ENCODE measurements around the gene PHLDA3. TPM values are rescaled to one million over a fixed set of nuclear protein-coding genes. Genes with fewer than 3 reads are reported as not detected.

The PHLDA3 gene
- total RNA-seq (ENCODE audit: low replicate concordance) = 68.6 and 164 TPM in 2 replicates

DNA sequence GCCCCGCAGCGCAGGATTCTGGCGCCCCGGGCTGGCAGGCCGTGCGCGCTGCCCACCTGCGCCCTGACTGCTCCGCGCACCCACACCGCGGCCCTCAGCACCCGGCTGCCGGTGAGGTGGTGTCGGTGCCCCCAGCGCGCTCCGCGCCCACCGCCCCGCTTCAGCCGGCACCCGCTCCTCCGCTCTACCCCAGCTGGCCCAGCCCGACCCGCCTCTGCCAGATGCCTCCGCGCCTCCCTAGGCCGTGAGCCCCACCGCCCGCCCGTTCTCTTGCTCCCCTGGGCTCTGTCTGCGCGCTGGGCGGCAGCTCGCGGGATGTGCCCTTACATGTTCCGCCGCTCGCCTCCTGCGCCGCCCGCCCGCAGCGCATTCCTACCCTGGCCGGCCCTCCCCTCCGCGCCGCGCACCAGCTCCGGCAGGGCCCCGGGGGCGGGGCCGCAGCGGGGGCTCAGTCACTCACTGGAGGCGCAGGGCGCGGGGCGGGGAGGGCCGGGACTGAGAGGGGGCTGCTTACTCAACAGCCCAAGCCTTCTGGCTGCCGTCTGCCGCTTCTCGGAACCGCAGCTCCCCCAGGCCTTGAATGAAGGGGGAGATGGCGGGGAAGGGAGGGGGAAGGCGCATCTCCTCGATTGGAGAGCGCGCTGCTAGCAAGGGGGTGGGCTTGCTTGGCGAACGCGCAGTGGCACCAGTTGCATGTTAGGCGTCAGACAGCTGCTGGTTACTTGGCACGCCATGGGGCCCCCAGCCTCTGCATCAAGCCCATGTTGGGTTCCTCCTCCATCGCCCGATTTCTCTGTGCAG is at the start of gene PHLDA3:
TSS of gene PHLDA3 (minus strand) at position 345 of the 801 bp plus-strand sequence. CDS start 402 bp downstream, outside the sequence.
- TF ChIP-seq, protein P1, sequence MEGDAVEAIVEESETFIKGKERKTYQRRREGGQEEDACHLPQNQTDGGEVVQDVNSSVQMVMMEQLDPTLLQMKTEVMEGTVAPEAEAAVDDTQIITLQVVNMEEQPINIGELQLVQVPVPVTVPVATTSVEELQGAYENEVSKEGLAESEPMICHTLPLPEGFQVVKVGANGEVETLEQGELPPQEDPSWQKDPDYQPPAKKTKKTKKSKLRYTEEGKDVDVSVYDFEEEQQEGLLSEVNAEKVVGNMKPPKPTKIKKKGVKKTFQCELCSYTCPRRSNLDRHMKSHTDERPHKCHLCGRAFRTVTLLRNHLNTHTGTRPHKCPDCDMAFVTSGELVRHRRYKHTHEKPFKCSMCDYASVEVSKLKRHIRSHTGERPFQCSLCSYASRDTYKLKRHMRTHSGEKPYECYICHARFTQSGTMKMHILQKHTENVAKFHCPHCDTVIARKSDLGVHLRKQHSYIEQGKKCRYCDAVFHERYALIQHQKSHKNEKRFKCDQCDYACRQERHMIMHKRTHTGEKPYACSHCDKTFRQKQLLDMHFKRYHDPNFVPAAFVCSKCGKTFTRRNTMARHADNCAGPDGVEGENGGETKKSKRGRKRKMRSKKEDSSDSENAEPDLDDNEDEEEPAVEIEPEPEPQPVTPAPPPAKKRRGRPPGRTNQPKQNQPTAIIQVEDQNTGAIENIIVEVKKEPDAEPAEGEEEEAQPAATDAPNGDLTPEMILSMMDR (IDR thresholded peaks at IDR 0.05; ENCODE audit: insufficient read depth, low read length) = no peak
- peak within 1 kb of the TSS; percentile 98 for H3K4me3 ChIP-seq (ENCODE audit: low read depth, low read length)
- peak; percentile 87 for DNase-seq (ENCODE audit: low read depth)

DNA sequence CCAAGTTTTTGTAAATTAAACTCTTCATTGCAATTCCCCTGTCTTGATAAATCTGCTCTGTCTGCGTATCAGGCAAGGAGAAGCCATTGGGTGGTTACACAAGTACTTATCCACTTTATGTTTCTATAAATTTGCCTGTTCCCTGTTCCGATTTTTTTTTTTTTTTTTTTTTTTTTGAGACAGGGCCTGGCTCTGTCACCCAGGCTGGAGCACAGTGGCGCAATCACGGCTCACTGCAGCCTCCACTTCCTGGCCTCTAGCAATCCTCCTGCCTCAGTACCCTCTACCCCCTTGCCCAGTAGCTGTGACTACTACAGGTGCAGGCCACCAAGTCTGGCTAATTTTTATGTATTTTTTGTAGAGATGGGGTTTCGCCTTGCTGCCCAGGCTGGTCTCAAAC is 49.1 kb upstream of the PHLDA3 start:
- no peak for DNase-seq (ENCODE audit: low read depth)
- TF ChIP-seq, protein P1 (IDR thresholded peaks at IDR 0.05; ENCODE audit: insufficient read depth, low read length) = no peak
- H3K4me3 ChIP-seq (ENCODE audit: low read depth, low read length) = no peak overlapping the region

DNA sequence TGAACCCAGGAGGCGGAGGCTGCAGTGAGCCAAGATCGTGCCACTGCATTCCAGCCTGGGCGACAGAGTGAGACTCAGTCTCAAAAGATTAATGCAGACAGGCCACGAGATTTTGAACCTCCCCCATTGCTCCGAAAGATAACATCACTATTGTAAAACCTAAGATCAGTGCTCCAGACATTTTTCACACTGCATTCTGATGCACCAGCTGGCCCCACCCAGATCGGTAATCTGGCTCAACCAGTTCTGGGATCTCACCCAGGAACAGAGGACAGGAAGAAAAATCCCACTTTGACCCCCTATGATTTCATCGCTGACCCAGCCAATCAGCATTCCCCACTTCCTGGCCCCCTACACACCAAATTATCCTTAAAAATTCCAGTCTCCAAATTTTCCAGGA is 48.6 kb upstream of the PHLDA3 start:
- TF ChIP-seq, protein P1 (IDR thresholded peaks at IDR 0.05; ENCODE audit: insufficient read depth, low read length) = no peak
- H3K4me3 ChIP-seq (ENCODE audit: low read depth, low read length) = no peak overlapping the region
- peak; percentile 38 for DNase-seq (ENCODE audit: low read depth)

DNA sequence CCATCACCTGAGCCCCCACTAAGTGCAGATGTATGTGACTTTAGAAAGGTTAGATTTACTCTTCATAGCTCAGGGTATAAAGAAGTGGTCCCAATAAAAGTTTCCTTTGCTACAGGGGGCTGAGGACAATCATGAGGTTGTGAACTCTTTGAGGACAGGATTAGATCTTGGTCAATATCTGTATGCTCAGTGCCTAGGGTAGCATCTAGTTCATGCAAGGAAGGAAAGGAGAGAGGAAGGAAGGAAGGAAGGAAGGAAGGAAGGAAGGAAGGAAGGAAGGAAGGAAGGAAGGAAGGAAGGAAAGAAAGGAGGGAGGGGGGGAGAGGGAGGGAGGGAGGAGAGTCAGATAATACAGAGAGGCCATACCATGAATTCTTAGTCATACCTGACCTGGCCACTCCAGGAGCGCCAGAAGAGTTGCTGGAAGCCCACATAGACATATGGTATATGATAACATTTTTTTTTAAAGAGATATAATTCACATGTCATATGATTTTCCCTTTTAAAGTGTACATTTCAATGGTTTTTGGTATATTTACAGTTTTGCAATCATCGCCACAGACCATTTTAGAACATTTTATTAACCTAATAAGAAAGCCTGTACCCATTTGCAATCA is 47.6 kb upstream of the PHLDA3 start:
- H3K4me3 ChIP-seq (ENCODE audit: low read depth, low read length) = no peak overlapping the region
- no peak for DNase-seq (ENCODE audit: low read depth)
- TF ChIP-seq, protein P1 (IDR thresholded peaks at IDR 0.05; ENCODE audit: insufficient read depth, low read length) = no peak

DNA sequence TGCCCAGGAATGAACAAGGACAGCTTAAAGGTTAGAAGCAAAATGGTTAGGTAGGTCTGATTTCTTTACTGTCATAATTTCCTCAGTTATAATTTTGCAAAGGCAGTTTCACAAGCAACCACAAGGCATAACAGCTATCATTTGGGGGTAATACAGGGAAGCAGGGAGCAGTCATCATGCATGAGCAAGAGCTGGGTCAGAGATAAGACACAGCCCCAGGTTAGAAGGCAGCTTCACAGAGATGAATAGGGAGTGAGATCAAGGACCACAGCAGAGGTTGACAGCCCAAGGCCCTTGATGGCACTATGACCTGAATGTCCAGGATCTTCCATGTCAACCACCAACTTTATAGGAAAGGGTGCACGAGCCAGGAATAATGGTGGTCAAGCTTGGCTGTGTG is 46.9 kb upstream of the PHLDA3 start:
- H3K4me3 ChIP-seq (ENCODE audit: low read depth, low read length) = no peak overlapping the region
- no peak for DNase-seq (ENCODE audit: low read depth)
- TF ChIP-seq, protein P1 (IDR thresholded peaks at IDR 0.05; ENCODE audit: insufficient read depth, low read length) = peak; percentile 8

DNA sequence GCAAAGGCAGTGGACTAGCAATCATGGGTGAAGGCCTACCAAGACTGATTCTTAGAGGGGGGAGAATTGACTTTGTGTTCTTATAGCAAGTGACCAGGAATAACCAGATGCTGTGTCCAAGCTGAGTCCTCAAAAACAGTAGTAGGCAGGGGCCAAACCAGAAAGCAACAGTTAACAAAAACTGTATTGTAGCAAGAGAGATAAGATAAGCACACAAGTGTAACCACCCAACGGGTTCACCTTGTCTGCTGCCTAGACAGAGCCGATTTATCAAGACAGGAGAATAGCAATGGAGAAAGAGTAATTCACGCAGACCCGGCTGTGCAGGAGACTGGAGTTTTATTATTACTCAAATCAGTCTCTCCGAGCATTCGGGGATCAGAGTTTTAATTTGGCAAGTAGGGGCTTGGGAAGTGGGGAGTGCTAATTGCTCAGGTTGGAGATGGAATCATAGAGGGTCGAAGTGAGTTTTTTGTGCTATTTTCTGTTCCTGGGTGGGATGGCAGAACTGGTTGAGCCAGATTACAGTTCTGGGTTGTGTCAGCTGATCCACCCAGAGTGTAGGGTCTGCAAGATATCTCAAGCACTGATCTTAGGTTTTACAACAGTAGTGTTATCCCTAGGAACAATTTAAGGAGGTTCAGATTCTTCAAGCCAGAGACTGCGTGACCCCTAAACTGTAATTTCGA is 46.2 kb upstream of the PHLDA3 start:
- TF ChIP-seq, protein P1 (IDR thresholded peaks at IDR 0.05; ENCODE audit: insufficient read depth, low read length) = no peak
- DNase-seq (ENCODE audit: low read depth) = no peak
- no peak overlapping the region for H3K4me3 ChIP-seq (ENCODE audit: low read depth, low read length)

All from fibroblast of the aortic adventitia (primary cell).